NCI-H460 (cell line): ENCODE data around the gene TIGD3. TPM values are rescaled to one million over a fixed set of nuclear protein-coding genes. Genes with fewer than 3 reads are reported as not detected.

Source experiments
- DNase-seq: peaks from one replicate; pipeline ENCODE4 v3.0.0-alpha.2; 2016; ENCODE audit warnings: low read depth; ENCODE audit errors: extremely low read depth
- polyA plus RNA-seq: library from polyadenylated mRNA; depleted of rRNA; stranded (reverse); fragments of >200 nt; gene quantifications from 2 replicates; pipeline ENCODE4 v1.2.3, GENCODE V29; 2014; cell fraction: nucleus; rRNA removed
- total RNA-seq: library from RNA; depleted of rRNA; stranded (reverse); fragments of >200 nt; shearing (Covaris generic); gene quantifications from 2 replicates; pipeline ENCODE4 v1.2.3, GENCODE V29; 2014; rRNA removed

The TIGD3 gene
- 0.25 and 0.26 TPM in 2 replicates for total RNA-seq
- polyA plus RNA-seq: 2.0 and 2.8 TPM in 2 replicates

GRCh38 chr11:65354265-65355012, at the start of gene TIGD3:
TIGD3 (plus strand) TSS chr11:65354751; CDS start chr11:65355809, 1,058 bp downstream.
- peak; percentile 86 for DNase-seq

- no peak for DNase-seq
These were observed 48.9 kb upstream of the TIGD3 start for GRCh38 chr11:65305501-65306268.

DNA sequence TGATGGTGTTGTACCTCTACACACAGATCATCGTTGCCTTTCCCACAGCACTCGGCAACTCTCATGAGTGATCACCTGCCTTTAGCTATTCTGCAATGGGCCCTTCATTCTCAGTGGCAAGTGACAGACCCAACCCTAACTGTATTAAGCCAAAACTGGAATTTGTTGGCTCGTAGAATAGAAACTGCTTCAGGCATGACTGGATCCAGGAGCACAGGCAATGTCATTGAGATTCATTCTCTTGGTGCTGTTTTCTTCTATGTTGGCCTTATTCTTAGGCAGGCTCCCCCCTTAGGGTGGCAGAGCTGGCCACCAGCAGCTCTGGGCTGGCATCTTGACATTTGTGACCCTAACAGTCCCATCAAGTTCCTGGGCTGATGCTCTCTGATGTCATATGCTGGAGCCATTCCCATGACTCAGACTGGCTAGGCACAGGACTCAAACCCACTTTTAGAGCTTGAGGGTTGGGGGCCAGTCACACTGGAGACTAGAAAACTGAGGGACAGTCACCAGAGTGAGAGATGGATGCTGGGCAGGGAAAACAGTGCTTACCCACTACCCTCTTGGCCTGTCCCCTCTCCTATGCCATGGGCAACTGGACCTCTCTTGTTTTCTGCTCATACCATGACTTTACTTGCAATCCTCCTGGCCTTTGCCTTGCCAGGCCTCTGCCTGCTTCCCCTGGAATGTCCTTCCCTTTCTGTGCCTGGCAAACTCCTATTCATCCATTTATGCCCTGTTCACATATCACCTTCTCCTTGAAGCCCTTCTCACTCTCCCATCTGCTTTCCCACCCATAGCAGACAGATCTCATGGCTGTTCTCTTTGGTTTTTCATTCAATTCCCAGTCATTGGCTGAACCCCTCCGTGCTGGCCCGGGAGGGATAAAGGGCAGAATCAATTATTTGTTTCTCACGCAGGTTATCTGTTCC, 47.0 kb upstream of the TIGD3 start:
- no peak for DNase-seq

- DNase-seq: no peak
These were observed 46.2 kb upstream of the TIGD3 start for GRCh38 chr11:65308281-65308891.

GRCh38 chr11:65309006-65309405, 45.5 kb upstream of the TIGD3 start:
- no peak for DNase-seq

DNA sequence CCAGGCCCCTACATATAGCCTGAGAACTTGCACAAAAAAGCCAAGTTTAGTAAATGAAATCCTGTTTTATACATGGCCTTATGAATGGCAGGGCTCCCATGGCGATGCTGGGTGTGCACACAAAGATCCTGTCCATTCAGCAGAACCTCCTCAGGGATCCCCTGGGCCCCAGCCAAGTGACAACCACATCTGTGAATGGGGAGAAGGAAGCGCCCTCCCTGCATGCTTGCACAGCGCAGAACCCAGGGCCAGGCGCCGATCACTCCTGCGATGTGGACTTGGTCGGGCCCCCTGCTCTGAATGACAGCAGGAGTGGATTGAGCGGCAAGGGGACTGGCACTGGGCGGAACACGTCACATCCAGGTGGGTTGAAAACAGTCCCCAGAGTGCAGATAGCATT, 44.3 kb upstream of the TIGD3 start:
- DNase-seq: no peak

DNA sequence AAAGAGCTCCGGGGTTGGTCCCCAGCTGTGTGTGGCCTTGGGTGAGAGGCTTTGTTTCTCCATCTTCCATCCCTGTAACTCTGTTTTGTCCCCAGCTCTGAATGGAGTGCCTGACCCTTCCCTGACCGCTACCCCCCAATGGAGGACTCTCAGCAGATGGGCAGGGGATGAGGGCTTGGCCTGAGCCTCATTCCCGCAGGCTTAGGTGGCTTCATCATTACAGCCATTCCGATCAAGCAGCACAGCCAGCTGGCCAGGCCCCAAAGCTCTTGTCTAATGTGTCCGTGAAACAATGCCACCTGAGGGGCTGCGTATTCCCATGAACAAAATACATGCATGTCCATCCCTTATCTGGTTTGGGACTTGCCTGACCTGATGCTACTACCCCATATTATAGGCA, 43.8 kb upstream of the TIGD3 start:
- no peak for DNase-seq

- DNase-seq: peak; percentile 67
These were observed 43.3 kb upstream of the TIGD3 start for GRCh38 chr11:65311170-65311678.

DNA sequence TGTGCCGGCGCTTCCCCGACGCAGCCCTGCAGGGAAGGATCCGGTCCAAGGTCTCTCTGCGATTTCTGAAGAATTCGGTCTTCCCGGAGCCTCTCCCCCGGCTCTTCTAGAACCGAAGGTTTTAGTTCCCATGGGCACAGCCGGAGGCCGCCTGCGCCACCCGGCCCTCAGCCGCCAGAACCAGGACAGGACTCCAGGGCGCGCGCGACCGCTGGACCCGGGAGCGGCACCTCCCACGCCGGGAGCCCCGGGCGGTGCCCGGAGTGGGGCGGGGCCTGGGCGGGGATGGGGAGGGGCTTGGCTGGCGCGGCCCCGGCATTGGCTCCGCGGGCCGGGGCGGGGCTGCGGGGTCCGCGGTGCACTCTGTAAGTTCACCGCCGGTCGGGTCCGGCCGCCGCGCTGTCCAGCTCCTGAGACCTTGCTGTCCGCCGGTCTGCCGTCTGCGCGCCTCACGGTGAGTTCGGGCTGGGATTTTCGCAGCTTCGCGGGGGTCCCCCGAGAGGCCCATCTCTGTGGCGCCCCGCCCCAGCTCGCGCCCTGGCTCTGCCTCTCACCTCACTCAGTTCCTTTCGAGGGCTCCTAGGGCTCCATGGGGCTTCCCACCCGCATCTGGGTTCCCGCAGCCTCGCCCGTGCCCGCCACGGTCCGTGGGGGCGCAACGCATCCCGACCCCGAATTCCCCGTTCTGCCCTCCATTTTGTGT, 39.9 kb upstream of the TIGD3 start, which contains the start of gene CDC42EP2:
CDC42EP2 (plus strand) TSS at position 366 of the 703 bp plus-strand sequence. CDS start 6,033 bp downstream, outside the sequence.
- DNase-seq: peak; percentile 74

- peak; percentile 63 for DNase-seq
These were observed 39.2 kb upstream of the TIGD3 start for GRCh38 chr11:65315204-65315865.

GRCh38 chr11:65315866-65316226, 38.7 kb upstream of the TIGD3 start:
- no peak for DNase-seq

GRCh38 chr11:65316227-65317024, 38.1 kb upstream of the TIGD3 start:
- no peak for DNase-seq

DNA sequence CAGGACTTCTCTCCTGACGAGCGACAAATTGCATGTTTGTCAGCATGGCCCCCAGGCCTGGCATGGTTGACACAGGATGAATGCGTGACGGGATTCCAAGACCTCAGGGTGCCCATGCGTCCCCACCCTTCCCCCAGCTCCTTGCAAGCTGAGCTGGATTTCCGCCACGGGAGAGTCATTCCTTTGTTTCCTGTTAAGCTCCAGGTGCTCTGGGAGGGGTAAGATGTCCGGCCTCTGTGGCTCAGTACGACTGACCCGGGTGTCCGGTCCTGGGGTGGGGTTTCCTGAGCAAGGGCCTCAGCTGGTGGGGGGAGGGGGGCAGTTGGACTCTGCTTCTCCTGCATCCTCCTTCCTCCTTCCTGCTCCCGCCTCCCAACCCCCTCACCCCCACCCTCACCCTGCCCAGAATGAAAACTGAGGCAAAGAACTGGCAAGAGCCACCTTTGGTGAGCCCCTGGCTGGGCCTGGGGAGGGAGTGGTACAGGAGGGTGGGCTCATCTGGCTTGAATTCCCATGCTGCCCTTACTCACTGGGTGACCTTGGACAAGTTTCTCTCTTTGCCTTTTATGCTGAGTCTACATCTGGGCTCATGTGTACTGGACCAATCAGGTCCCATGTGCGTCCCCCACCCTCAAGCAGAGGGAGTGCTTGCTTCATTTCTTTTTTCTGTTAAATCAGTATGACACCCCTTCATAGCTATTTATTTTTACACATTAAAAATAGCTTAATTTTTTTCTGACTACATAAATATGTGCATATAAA, 37.3 kb upstream of the TIGD3 start:
- DNase-seq: no peak

DNA sequence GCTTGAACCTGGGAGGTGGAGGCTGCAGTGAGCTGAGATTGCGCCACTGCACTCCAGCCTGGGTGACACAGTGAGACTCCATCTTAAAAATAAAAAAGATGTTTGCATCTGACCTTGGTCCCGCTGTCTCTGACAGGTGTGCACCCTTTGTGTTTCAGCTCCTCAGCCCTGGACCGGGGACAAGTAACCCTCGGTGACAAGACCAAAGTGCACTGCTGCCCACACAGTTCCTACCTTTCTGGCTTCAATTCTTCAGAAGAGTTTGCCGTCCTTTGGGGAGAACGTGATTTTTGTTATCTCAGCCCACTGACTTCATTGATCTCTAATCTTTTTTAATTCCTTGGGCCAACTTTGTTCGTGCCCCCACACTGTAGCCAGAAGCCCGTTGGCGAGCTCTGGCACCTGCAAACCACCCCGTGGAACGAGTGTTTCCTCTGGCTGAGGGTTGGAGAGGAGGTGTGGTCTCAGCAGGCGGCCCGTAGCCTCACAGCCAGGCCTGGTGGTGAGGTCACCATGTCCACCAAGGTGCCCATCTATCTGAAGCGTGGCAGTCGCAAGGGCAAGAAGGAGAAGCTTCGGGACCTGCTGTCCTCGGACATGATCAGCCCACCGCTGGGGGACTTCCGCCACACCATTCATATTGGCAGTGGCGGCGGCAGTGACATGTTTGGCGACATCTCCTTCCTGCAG, 34.0 kb upstream of the TIGD3 start:
- no peak for DNase-seq

- DNase-seq: no peak
These were observed 33.5 kb upstream of the TIGD3 start for GRCh38 chr11:65321076-65321475.

DNA sequence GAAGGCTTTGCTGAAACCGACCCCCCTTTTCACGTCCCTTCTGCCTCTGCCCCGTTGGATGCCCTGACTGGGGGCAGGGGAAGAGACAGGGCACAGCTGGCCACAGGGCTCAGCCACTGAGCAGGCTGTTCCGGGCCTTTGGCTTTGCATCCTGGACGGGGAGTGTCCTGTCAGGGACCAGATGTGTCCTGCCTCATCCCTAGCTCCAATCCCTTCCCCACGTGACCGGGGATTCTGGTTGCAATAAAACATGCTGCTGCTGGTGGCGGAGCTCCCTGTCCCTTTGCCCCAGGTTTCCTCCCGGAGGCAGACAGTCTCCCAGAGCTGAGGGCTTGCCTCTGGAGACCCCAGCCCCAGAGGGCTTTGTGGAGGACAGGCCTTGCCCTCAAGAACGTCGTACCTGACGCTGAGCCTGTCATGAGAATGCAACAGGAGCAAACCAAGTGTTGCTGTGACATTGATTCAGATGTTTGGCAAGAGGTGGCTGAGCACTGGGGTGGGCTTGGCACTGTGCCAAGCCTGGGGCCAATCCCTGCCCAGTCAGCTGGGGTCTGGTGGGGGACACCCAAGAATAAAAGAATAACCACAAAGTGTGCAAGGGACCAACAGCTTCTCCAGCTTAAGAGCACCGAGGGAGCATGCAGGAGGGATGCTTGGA, 32.6 kb upstream of the TIGD3 start:
- no peak for DNase-seq
